WERI-Rb-1 (cell line): ENCODE measurements around the gene DCTN1.

Experiments
- DNase-seq: peaks from one replicate; pipeline ENCODE4 v3.0.0-alpha.2; 2020
- H3K27ac ChIP-seq: fragments of 250-450 bp; sonication (Bioruptor Pico); 2 replicates; pipeline ENCODE4 v1.5.1; 2020; ENCODE audit warnings: mild to moderate bottlenecking, moderate library complexity
- H3K27me3 ChIP-seq: fragments of 250-450 bp; sonication (Bioruptor Pico); 2 replicates; pipeline ENCODE4 v1.5.1; 2021; ENCODE audit warnings: mild to moderate bottlenecking, low read depth, moderate library complexity; ENCODE audit not compliant: insufficient read depth, severe bottlenecking
- H3K36me3 ChIP-seq: fragments of 250-450 bp; sonication (Bioruptor Pico); 2 replicates; pipeline ENCODE4 v1.5.1; 2020; ENCODE audit warnings: mild to moderate bottlenecking, moderate library complexity
- H3K4me3 ChIP-seq: 2 replicates; pipeline ENCODE4 v1.5.1; 2011; ENCODE audit warnings: low read depth, mild to moderate bottlenecking, control low read depth, low read length
- H3K9me3 ChIP-seq: fragments of 250-450 bp; sonication (Bioruptor Pico); 2 replicates; pipeline ENCODE4 v1.5.1; 2021; ENCODE audit warnings: mild to moderate bottlenecking, moderate library complexity; ENCODE audit not compliant: severe bottlenecking
- TF ChIP-seq, protein P1 (sequence below): IDR thresholded peaks from 2 replicates; pipeline ENCODE4 v1.5.1; 2011; ENCODE audit warnings: low read depth, mild to moderate bottlenecking, control low read depth, inconsistent platforms, low read length

Gene DCTN1

DNA sequence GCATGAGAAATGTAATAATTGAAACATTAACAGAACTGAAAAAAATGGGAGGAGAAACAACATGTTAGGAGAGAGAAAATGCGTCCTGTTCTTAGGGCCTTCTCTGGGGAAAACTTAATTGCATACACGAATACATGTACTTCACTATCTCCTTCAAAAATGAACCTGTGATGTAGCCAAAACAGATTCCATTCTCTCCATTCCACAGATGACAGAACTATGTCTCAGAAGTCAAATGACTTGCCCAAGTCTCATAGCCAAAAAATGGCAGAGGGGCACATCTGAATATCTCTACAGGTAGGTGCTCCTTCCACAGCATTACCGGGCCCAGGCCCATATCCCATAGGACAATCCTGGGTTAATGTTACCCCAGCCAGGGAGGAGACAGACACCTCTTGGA, 3.9 kb upstream of the DCTN1 start:
- Histone ChIP-seq H3K27ac (no peak overlapping the region), H3K4me3 (no peak overlapping the region), H3K36me3 (peaks cover 19% of the 10 kb centered on the region), H3K9me3 (no peaks in the 10 kb centered on the region), H3K27me3 (no peaks in the 10 kb centered on the region)
- TF ChIP-seq, protein P1, sequence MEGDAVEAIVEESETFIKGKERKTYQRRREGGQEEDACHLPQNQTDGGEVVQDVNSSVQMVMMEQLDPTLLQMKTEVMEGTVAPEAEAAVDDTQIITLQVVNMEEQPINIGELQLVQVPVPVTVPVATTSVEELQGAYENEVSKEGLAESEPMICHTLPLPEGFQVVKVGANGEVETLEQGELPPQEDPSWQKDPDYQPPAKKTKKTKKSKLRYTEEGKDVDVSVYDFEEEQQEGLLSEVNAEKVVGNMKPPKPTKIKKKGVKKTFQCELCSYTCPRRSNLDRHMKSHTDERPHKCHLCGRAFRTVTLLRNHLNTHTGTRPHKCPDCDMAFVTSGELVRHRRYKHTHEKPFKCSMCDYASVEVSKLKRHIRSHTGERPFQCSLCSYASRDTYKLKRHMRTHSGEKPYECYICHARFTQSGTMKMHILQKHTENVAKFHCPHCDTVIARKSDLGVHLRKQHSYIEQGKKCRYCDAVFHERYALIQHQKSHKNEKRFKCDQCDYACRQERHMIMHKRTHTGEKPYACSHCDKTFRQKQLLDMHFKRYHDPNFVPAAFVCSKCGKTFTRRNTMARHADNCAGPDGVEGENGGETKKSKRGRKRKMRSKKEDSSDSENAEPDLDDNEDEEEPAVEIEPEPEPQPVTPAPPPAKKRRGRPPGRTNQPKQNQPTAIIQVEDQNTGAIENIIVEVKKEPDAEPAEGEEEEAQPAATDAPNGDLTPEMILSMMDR, result no peak
- DNase-seq, result no peak

DNA sequence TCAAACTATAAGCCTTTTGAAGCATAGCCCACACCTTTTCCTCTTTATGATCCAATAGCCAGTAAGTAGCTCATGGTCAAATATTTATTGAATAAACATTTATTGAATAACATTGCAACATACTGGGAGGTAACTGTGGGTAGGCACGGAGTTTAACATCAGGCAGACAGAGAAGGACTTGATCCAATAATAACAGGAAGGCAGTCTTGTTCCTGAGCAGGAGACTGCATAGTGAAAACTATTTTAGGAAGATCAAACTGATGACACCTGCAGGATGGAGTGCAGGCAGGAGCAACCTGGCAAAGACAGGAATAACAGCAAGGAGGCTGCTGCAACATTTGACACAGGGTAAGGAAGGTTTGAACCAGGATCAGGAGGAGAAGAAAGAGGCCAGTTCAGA, 3.1 kb upstream of the DCTN1 start:
- no peak for DNase-seq
- Histone ChIP-seq H3K27ac (no peak overlapping the region), H3K27me3 (no peaks in the 10 kb centered on the region), H3K9me3 (no peaks in the 10 kb centered on the region), H3K36me3 (peaks cover 18% of the 10 kb centered on the region), H3K4me3 (no peak overlapping the region)
- TF ChIP-seq, protein P1, result no peak

DNA sequence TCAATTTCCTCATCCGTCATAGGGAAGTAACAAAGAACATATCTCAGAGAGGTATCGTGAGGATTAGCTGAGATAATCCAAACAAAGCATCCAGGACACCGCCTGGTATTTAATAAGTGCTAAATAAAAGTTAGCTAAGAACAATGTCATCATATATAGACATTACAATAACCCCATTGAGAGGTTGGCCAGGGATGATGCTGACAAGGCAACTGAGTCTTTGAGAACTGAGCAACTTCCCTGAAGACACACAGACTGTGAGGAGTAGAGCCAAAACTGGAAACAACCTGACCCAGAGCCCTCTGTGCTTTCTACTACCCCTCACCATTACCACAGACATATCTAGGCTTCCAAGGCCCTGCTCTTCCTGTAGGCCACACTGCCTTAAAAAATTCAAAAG, 1.6 kb upstream of the DCTN1 start:
- Histone ChIP-seq H3K36me3 (peaks cover 27% of the 10 kb centered on the region), H3K9me3 (no peaks in the 10 kb centered on the region), H3K4me3 (no peak overlapping the region), H3K27me3 (no peaks in the 10 kb centered on the region), H3K27ac (no peak overlapping the region)
- no peak for DNase-seq
- TF ChIP-seq, protein P1, result no peak

DNA sequence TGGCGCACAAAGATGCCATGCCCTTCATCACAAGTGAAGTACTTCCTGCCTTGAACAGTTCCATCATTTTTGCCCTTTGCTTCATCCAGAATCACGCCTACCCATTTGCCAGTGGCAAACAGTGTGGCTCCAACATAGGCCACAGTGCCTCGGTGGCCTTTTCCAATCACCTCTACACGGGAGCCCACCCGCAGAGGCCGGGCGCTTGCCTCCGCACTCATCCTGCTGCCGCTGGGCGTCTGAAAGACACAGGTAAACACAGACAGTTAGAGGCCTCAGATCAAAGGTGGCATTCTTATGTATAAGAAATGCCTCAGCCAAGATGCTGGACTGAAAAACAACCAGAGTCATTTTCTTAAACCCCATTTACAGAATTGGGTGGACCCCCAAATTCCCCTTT, 2.1 kb downstream of the DCTN1 start:
- Histone ChIP-seq H3K9me3 (no peaks in the 10 kb centered on the region), H3K36me3 (peaks cover 24% of the 10 kb centered on the region), H3K4me3 (no peak overlapping the region), H3K27me3 (no peaks in the 10 kb centered on the region), H3K27ac (no peak overlapping the region)
- DNase-seq, result no peak
- TF ChIP-seq, protein P1, result no peak

DNA sequence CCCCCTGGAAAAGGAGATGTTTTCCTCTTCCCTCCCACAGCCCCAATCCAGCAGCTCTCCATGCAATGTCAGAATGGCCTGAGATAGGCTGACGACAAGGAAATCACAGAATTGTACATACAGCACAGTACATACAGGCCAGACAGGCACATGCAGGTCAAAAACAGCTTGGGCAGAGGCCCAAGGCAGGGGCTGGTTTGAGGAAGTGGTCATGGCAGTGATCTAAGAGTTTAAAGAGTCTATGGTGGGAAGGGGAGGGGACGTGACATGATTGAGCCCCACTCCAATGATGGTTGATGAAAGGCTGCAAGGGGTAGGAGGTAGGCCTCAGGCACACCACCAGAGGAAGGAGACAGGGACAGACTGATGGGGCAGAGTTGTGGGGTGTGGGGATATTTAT, 4.3 kb downstream of the DCTN1 start:
- no peak for DNase-seq
- H3K4me3 ChIP-seq, result no peak overlapping the region
- no peaks in the 10 kb centered on the region for H3K27me3 ChIP-seq
- no peak overlapping the region for H3K27ac ChIP-seq
- H3K9me3 ChIP-seq, result no peaks in the 10 kb centered on the region
- TF ChIP-seq, protein P1, result no peak
- peaks cover 45% of the 10 kb centered on the region for H3K36me3 ChIP-seq

DNA sequence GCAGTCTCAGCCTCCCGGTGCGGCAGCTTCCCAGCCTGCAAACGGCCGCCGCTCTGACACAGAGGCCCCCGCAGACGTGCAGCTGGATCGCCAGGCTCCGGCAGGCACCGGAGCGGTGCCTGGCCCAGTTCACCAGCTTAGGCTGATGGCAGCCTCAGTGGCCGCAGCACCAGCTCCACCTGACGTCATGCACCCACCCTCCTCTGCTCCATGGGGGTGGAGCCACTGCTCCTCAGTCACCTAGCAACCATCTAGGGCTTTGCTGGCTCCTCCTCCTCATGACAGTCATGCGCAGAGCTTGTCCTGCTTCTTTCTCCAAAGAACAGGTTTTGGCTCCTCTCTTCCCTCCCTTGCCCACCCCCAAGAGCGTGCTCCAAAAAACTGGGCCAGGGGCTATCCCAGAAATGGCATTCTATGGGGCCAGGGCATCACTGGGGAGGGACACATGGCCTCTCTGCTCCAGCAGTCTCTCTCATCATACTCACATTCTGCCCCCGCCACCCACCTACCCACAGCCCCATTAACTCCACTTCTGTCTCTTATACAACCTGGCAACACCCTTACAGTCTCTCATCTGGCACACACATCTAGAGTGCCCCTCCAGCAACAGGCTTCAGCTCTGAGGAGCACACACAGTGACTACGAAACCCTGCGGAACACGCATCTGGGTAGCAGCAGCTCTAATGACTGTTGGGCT, 5.5 kb downstream of the DCTN1 start:
- Histone ChIP-seq H3K36me3 (peaks cover 57% of the 10 kb centered on the region), H3K9me3 (no peaks in the 10 kb centered on the region), H3K4me3 (peak overlapping the region; percentile 65), H3K27ac (peak overlapping the region; percentile 71), H3K27me3 (no peaks in the 10 kb centered on the region)
- peak; percentile 94 for DNase-seq
- TF ChIP-seq, protein P1, result no peak
